ENCODE measurements around the gene KIF26A.

KIF26A gene

DNA sequence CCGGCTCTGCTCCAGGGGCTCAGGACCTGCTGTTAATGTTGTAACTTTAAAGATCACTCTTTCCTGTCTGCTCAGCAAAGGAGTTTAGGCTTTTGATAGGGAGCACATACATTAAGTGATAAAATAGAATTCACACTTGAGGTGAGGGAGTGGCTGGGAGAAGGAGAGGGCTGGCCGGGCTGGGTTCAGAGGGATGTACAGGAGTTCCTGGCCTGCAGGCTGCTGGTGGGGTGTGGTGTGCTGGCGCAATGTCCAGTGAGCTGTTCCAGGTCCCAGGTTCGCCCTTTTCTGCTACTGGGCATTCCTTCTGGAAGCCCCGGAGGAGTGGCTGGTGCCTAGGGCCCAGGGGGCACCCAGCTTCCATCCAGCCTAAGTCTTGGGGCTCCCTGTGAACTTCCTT, 17.8 kb downstream of the KIF26A start:
- DNase-seq (ENCODE audit: low read depth in 2 of 3, low spot score in 1 of 3) = no peak

DNA sequence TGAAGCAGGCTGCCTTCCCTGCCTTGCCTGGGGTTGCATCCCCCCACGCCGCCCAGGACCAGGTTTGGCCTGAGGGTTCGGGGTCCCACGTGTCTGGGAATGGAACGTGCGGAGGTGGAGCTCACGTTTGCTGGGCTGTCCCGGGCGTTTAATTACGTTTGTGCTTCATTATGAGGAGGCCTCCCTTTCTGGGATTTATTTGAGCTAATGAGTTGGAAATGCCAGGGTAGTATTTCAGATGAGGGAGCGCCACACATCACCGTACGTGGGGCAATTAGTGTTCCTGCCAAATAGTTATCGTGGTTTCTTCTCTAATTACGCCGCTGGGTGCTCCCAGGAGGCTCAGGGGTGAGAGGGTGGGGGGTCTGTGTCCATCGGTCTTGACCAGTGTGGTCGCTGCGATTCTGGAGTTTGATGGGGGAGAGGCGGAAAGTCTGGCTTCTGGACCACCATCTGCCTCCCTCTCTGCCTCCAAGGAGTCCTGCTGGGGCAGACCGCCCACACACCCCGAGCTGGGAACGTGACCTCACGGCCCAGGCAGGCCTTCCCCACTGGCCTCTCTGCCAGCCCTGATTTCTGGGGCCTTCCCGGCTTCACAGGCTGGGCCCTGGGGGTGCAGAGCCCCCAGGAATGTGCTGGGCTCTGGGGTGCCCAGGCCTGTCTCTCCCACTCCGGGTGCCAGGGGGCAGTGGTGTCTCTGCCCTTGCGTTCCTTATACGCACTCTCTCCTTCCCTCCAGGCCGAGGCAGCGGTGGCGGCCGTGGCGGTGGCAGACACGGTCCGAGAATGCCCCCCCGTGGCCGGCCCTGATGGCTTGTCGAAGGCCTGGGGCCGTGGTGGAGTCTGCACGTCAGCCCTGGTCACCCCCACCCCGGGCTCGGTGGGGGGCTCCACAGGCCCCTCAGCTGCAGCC, 18.9 kb downstream of the KIF26A start:
- DNase-seq (ENCODE audit: low read depth in 2 of 3, low spot score in 1 of 3) = no peak

DNA sequence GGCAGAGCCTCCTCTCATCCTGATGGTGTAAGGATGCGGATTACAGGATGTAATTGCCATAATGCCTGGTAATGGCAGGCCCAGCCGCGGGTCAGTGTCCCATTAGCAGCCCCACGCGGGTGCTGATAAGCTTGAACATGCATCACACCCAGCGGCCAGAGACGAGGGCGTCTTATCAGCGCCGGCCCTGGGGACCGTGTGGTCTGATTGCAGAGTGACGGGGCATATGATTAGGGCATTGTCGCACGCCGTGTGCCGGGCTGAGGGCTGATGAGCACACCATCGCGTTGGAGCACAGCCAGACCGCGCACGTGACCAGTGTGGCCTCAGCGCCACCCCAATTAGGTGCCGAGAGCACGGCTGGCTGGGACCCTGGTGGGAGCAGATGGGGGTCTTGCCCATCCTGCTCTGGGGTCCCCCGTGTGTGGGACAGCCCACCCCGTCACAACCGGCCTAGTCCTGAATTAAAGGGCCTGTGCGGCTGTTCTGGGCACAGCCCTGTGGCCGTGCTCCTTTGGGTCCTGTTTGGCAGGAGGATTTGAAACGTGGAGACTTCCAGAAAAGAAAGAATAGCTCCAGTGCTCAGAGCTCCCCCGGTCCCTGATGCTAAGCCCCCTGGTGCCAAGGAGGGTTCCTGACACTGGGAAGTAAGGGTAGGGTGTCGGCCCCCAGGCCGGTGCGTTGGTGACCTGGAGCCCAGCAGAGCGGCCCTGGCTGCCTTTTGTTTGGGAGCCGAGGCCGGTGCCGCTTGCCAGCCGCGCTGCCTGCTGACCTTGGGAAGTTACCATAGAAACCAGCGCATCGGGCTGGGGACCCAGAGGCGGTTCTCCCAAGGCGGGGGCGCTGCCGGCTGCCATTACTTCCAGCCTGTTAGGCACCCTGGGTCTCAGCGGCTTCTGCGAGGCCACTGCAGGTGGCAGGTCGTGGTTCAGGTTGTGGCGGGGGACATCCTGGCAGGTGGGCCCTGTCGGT, 20.7 kb downstream of the KIF26A start:
- DNase-seq (ENCODE audit: low read depth in 2 of 3, low spot score in 1 of 3) = no peak

DNA sequence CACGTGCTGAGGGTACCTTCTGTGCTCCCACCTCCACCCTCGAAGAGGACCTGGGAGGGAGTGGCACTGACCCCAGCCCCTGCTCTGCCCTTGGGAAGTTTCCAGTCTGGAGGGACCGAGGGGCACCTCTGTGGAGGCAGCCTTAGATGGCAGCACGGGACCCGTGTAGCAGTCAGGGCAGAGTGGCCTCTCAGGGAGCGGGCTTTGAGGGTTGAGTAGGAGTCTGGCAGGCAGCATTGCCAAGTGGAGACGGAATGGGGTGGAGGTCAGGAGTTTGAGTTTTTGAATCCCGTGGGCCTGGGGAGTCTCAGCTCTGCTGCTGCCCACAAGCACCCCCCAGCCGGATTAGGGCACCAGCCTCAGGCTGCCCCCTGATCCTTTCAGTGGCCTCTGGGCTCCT, 21.6 kb downstream of the KIF26A start:
- no peak for DNase-seq (ENCODE audit: low read depth in 2 of 3, low spot score in 1 of 3)

DNA sequence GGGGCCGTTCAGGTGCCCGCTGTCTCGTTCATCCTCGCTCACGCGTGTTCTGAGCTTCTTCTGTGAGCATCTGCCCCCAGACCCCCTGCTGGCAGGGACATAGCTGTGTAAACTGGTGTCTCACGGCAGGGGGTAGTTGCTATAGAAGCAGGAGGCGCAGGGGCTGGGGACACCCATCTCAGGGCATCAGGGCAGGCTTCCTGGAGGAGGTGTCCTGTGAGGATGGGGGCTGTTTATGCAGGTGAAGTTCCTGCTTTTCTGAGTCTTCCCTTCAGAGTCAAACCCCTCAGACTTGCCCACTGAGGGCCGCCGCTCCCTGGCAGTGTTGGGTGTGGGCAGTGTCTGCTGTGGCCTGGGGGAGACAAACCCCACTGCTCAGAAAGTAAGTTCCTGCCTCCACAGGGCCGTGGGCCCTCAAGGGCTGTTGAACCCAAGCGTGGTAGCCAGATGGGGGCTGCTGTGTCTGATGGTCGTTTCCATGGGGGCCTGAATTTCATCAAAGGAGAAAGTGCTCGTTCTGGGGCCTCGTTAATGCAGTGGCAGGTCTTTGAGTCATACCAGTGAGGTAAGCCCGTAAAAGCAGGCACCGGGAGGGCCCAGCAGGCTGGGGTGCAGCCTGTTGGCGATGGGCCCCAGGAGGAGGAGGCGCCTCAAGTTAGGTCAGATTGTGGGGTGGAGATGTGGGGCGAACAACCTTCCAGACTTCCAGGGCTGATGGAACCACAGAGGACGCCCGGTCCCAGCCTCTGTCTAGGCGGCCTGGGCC, 23.4 kb downstream of the KIF26A start:
- no peak for DNase-seq (ENCODE audit: low read depth in 2 of 3, low spot score in 1 of 3)

DNA sequence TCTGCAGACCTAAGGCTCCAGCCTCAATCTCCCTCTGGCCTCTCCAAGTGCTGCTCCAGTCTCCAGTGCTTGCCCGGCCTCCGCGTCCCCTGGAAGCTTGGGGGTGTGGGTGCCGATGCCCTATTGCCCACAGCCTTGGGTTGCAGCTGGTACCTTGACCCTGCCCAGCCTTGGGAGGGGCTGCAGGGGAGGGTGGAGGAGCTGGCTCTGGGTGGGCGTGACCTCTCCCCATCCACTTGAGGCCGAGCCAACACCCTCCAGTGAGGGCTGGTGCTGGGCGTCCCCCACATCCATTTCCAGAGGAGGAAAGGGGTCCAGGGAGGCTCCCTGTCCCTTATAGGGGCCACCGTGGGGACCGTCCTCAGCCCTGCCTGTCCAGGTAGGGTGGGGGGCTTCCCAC, 24.1 kb downstream of the KIF26A start:
- DNase-seq (ENCODE audit: low read depth in 2 of 3, low spot score in 1 of 3) = no peak

DNA sequence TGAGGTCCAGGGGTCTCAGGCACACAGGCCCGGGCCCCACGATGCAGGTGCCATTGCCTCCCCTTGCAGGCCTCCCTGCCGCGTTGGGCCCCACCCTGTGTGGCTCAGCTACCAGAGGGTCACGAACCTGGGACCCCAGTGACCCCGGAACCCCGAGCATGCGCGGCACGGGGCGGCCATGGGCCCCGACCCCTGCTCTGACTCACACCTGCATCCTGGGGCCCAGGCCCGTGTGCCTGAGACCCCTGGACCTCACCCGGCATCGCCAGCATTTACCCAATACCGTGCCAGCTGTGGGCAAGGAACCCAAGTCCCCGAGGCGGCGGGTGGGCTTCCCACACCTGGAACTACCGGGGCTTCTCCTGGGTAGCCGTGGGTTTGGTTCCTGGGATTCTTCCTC, 25.2 kb downstream of the KIF26A start:
- no peak for DNase-seq (ENCODE audit: low read depth in 2 of 3, low spot score in 1 of 3)

DNA sequence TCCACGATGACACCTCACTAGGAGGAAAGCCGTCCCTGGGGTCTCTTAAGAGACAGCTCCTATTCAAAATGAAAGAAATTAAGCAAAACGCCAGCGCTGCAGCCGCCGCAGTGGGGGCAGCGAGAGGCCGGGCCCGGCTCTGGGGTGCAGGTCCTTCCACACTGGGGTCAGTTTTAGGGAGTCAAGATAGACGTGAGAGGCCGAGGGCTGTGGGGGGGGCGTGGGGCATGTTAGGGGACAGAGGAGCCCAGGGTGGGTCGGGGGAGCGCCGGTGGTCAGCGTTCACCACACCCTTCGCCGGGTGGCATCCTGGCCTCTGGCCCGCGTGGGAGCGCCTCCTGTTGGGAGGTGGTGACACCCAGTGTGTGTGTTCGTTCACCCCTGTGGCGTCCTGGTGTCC, 25.7 kb downstream of the KIF26A start:
- no peak for DNase-seq (ENCODE audit: low read depth in 2 of 3, low spot score in 1 of 3)

DNA sequence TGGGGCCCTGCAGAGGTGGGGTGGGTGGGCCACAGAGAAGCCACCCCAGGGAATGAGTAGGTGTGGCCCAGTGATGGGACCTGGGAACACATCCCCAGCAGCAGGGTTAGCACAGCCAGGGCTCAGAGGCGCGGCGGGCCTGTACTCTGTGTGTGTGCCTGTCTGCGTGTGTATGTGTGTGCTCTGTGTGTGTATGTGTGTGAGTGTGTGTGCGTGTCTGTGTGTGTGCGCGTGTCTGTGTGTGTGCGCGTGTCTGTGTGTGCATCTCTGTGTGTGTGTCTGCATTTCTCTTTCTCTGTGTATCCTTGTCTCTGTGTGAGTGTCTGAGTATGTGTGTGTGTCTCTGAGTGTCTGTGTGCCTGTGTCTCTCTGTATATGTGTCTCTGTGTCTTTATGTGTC, 26.1 kb downstream of the KIF26A start:
- DNase-seq (ENCODE audit: low read depth in 2 of 3, low spot score in 1 of 3) = no peak

DNA sequence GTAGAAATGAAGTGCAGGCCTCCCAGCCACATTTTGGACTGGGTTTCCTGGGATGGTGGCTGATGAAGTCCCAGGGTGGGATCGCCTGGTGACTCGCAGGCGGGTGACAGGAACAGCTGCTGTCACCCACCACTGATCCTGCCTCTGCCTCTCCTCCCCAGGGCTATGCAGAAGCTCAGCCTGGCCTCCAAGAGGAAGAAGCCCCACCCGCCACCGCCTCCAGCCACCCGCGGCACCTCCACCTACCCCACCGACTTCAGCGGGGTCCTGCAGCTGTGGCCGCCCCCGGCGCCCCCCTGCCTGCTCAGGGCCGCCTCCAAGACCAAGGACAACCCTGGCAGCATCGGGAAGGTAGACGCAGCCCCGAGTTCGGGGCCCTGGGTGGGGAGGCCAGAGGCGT, 28.3 kb downstream of the KIF26A start:
- DNase-seq (ENCODE audit: low read depth in 2 of 3, low spot score in 1 of 3) = no peak

DNA sequence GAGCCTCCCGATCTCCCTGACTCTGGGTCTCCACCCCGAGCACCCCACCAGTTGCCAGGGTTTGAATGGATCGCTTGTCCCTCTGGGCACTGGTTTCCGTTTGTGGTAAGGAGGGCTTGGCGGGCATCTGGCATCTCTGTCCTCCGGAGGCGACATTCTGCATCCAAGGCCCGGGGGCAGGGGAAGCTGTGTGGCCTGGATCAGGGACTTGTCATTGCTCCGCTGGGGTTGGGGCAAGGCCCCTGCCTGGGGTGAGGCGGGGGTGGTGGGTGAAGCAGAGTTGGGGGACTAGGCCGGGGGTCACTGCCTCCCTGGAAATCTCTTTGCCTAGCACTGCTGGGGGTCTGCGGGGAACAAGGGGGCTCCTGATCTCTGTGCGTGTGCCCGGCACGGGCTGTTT, 30.2 kb downstream of the KIF26A start:
- DNase-seq (ENCODE audit: low read depth in 2 of 3, low spot score in 1 of 3) = no peak

DNA sequence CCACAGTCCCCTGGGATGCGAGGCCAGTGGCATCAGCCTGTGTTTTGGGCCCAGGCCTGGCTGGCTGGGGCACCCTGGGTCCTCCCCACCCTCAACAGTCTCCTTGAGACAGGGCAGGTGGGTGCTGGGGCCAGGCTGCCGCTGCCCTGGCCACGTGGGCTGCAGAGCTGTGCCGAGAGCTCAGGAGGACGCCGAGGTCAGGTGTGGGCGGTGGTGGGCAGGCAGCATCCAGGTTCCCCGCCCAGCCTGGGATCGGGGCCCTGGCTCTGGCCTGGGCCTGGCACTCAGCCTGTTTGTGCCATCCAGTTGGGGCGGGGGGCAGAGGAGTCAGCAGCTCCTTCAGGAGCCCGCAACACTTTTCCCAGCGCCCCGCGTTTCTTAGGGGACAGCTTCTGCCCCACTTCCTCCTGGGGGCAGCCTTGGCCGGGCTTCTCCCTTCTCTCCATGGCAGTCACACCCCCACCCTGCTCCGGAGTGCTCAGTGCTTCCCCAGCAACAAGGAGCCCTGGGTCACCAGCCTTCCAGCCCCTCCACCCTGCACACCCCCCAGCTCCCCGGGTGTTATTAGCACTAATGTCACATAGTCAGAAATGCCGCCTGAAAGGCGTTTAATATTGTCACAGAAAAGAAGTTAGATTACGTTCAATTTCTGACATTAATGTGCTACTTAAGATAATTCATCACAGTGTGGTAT, 30.8 kb downstream of the KIF26A start:
- DNase-seq (ENCODE audit: low read depth in 2 of 3, low spot score in 1 of 3) = no peak

DNA sequence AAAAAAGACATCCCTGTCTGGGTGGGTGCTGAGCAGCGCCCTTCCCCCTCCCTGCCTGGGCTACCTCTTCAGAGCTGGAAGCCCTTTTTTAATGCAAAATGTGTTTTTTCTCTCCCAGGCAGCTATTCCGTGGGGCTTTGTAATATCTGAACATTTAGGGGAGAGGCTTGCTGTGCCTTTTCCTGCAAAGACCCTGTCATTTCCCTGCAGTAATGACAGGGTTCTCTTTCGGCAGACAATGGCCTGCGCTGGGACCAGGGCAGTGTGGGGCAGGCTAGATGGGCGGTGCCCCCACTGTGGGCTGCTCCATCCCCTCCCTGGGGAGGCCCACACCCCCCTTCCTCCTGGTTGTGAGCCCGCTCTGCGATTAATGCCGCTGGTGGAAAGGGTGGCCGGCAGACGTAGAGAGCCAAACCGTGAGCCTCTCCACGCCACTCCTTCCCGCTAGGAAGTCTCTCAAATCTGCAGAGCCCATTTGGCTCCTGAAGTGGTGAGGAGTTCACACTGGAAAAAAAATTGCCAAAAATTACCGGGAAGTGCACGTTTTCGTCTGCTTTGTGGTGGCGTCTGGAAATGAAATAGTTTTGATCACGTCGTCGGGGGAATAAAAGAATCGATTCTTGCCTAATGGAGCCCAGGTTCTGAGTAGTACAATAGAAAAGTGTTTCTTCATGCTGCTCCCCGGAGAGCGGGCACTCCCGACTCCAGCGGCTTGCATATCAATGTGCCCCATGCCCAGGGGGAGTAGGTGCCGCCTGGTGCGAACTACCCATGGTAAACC, 31.5 kb downstream of the KIF26A start:
- no peak for DNase-seq (ENCODE audit: low read depth in 2 of 3, low spot score in 1 of 3)

DNA sequence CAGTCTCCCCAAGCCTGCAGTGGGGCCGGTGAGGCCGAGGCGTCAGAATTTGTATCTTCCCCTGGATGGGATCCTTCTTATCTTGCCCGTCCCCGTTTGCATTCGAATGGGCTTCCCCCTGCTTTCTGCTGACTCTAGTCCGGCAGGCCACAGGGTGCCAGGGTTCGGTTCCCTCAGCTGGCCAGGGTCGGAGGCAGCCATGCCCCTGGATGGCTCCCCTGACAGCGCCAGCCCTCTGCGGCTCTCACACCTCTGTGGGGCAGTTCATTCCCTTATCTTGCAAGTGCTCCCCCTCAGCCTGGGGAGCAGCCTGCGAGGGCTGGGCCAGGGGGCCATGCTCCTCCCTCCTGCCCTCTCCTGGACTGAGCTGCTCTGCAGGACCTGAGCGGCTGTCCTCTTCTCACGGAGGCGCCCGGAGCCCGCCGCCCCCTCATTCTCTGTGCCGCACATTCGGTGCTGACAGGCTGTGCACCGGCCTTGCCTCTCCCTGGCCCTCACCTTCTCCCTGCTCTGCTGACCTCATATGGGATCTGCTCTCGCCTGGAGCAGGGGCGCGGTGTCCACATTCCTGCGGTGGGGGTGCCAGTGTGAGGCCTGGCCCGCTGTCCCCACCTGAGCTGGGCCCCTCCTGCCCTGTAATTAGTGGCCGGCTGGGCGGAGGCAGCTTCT, 32.8 kb downstream of the KIF26A start:
- DNase-seq (ENCODE audit: low read depth in 2 of 3, low spot score in 1 of 3) = no peak

DNA sequence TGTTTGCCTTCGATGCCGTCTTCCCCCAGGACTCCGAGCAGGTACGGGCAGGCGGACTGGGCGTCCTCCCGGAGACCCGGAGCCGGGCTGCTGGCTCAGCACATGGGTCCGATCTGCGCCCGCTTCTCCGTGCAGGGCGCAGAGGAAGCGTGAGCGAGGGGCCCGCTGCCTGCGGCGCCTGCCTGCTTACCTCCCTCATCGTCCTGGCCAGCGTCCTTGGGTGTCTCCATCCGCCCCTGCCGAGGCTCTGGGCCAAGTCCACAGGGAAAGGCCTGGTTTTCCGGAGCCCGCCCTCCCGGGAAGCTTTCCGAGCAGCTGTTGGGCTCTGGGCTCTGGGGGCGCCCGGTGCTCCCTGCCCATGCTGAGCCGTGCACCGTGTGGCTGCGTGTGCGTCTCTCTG, 33.5 kb downstream of the KIF26A start:
- no peak for DNase-seq (ENCODE audit: low read depth in 2 of 3, low spot score in 1 of 3)

DNA sequence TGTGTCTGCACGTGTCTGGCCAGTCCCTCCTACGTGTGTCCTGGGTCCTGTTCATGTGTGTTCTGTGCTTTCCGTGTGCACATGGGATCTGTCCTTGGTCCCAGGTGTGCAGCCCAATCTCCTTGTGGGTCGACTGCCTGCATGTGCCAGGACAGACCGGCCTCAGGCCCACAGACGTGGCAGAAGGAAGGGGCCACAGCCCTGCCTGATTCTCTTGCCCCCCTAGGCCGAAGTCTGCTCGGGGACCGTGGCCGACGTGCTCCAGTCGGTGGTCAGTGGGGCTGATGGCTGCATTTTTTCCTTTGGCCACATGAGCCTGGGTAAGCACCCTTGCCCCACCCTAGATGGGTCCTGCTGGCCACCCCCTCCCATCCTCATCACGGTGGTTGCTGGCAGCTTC, 34.0 kb downstream of the KIF26A start:
- DNase-seq (ENCODE audit: low read depth in 2 of 3, low spot score in 1 of 3) = no peak

DNA sequence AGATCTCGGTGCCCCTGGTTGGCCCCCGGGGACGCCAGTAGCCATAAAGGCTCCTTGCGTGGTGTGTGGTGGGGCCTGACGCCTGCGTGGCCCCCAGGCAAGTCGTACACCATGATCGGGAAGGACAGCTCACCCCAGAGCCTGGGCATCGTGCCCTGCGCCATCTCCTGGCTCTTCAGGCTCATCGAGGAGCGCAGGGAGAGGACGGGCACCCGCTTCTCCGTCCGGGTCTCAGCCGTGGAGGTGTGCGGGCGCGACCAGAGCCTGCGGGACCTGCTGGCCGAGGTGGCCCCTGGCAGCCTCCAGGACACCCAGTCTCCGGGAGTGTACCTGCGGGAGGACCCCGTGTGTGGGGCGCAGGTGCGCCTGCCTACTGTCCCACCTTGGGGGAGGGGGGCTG, 34.5 kb downstream of the KIF26A start:
- DNase-seq (ENCODE audit: low read depth in 2 of 3, low spot score in 1 of 3) = no peak

DNA sequence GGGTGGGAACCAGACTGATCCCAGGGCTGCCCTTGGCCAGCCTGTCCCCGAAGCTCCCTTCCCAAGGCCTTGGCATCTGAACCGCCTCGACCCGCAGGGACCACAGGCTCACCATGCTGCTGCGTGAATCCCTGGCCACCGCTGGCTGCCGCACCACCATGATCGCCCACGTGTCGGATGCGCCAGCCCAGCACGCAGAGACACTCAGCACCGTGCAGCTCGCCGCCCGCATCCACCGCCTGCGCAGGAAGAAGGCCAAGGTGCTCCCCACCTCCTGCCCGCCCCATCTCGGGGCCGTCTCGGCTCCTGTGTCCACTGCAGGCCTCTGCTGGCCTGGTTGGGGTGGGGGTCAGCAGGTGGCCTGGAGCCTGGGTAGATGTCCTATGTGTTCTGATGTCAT, 35.7 kb downstream of the KIF26A start:
- no peak for DNase-seq (ENCODE audit: low read depth in 2 of 3, low spot score in 1 of 3)

DNA sequence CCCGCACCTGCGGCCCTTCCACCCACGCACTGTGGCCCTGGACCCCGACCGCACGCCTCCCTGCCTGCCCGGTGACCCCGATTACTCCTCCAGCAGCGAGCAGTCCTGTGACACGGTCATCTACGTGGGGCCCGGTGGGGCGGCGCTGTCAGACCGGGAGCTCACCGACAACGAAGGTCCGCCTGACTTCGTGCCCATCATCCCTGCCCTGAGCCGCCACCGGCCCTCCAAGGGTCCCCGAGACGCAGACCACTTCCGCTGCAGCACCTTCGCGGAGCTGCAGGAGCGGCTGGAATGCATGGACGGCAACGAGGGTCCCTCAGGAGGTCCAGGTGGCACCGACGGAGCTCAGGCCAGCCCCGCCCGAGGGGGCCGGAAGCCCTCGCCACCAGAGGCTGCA, 36.7 kb downstream of the KIF26A start:
- no peak for DNase-seq (ENCODE audit: low read depth in 2 of 3, low spot score in 1 of 3)

Data from stimulated activated CD4-positive, alpha-beta T cell treated with anti-CD3 and anti-CD28 coated beads, Interleukin-12 subunit alpha, Interleukin-12 subunit beta, amount 100 ng/mL, for 48 hours (primary cell).